Measurements from ENCODE around the gene DYNC1LI1.

The DYNC1LI1 gene

GRCh38 chr3:32570421-32571191 is at the start of gene DYNC1LI1:
TSS of gene DYNC1LI1 (minus strand) at chr3:32570858. CDS start at chr3:32570770, 88 bp downstream.
- peak within 1 kb of the TSS; percentile 95 for H3K4me3 ChIP-seq (ENCODE audit: low read depth, low read length)

GRCh38 chr3:32619395-32619794 is 48.7 kb upstream of the DYNC1LI1 start:
- H3K4me3 ChIP-seq (ENCODE audit: low read depth, low read length) = no peak overlapping the region

GRCh38 chr3:32616267-32616962 is 45.8 kb upstream of the DYNC1LI1 start:
- H3K4me3 ChIP-seq (ENCODE audit: low read depth, low read length) = no peak overlapping the region

GRCh38 chr3:32614956-32615355 is 44.3 kb upstream of the DYNC1LI1 start:
- H3K4me3 ChIP-seq (ENCODE audit: low read depth, low read length) = no peak overlapping the region

- H3K4me3 ChIP-seq (ENCODE audit: low read depth, low read length) = no peak overlapping the region
These were observed 42.5 kb upstream of the DYNC1LI1 start for GRCh38 chr3:32613183-32613582.

GRCh38 chr3:32612547-32612946 is 41.9 kb upstream of the DYNC1LI1 start:
- H3K4me3 ChIP-seq (ENCODE audit: low read depth, low read length) = no peak overlapping the region

GRCh38 chr3:32607522-32607921 is 36.9 kb upstream of the DYNC1LI1 start:
- H3K4me3 ChIP-seq (ENCODE audit: low read depth, low read length) = no peak overlapping the region

- H3K4me3 ChIP-seq (ENCODE audit: low read depth, low read length) = no peak overlapping the region
These were observed 36.3 kb upstream of the DYNC1LI1 start for GRCh38 chr3:32606960-32607359.

GRCh38 chr3:32606277-32606676 is 35.6 kb upstream of the DYNC1LI1 start:
- H3K4me3 ChIP-seq (ENCODE audit: low read depth, low read length) = no peak overlapping the region

- no peak overlapping the region for H3K4me3 ChIP-seq (ENCODE audit: low read depth, low read length)
These were observed 32.4 kb upstream of the DYNC1LI1 start for GRCh38 chr3:32603064-32603463.

- no peak overlapping the region for H3K4me3 ChIP-seq (ENCODE audit: low read depth, low read length)
These were observed 31.5 kb upstream of the DYNC1LI1 start for GRCh38 chr3:32602206-32602605.

GRCh38 chr3:32601722-32602121 is 31.1 kb upstream of the DYNC1LI1 start:
- H3K4me3 ChIP-seq (ENCODE audit: low read depth, low read length) = no peak overlapping the region

- no peak overlapping the region for H3K4me3 ChIP-seq (ENCODE audit: low read depth, low read length)
These were observed 27.0 kb upstream of the DYNC1LI1 start for GRCh38 chr3:32597656-32598055.

GRCh38 chr3:32596909-32597369 is 26.3 kb upstream of the DYNC1LI1 start:
- H3K4me3 ChIP-seq (ENCODE audit: low read depth, low read length) = no peak overlapping the region

- no peak overlapping the region for H3K4me3 ChIP-seq (ENCODE audit: low read depth, low read length)
These were observed 25.7 kb upstream of the DYNC1LI1 start for GRCh38 chr3:32596282-32596908.

- H3K4me3 ChIP-seq (ENCODE audit: low read depth, low read length) = no peak overlapping the region
These were observed 24.7 kb upstream of the DYNC1LI1 start for GRCh38 chr3:32595323-32595722.

GRCh38 chr3:32593903-32594525 is 23.4 kb upstream of the DYNC1LI1 start:
- no peak overlapping the region for H3K4me3 ChIP-seq (ENCODE audit: low read depth, low read length)

- no peak overlapping the region for H3K4me3 ChIP-seq (ENCODE audit: low read depth, low read length)
These were observed 22.2 kb upstream of the DYNC1LI1 start for GRCh38 chr3:32592696-32593353.

GRCh38 chr3:32592011-32592410 is 21.4 kb upstream of the DYNC1LI1 start:
- no peak overlapping the region for H3K4me3 ChIP-seq (ENCODE audit: low read depth, low read length)

GRCh38 chr3:32591186-32591585 is 20.5 kb upstream of the DYNC1LI1 start:
- H3K4me3 ChIP-seq (ENCODE audit: low read depth, low read length) = no peak overlapping the region

GRCh38 chr3:32586356-32586755 is 15.7 kb upstream of the DYNC1LI1 start:
- no peak overlapping the region for H3K4me3 ChIP-seq (ENCODE audit: low read depth, low read length)

All from iPS-11a (cell line).